SU-DHL-6 (cell line): ENCODE measurements around the gene SLC6A5.

Source experiments
- CTCF ChIP-seq: fragments of 200-600 bp; sonication (generic); IDR thresholded peaks from one replicate; pipeline ENCODE4 v1.5.1; 2017; ENCODE audit warnings: antibody characterized with exemption, mild to moderate bottlenecking, low read length, moderate library complexity; ENCODE audit not compliant: insufficient read depth, poor library complexity, severe bottlenecking
- EZH2phosphoT487 ChIP-seq: fragments of 200-600 bp; sonication (generic), shearing (Covaris generic); conservative IDR thresholded peaks from 2 replicates; pipeline ENCODE4 v1.6.1; 2018; ENCODE audit warnings: mild to moderate bottlenecking, antibody characterized with exemption, low read length, moderate library complexity, mixed read lengths

DNA sequence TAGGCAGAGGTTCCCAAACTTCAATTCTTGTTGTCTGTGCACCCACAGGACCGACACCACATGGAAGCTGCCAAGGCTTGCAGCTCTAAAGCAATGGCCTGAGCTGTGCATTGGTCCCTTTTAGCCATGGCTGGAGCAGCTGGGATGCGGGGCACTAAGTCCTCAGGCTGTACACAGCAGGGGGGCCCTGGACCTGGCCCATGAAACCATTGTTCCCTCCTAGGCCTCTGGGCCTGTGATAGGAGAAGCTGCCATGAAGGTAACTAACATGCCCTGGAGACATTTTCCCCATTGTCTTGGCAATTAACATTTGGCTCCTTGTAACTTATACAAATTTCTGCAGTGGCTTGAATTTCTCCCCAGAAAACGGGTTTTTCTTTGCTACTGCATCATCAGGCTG, 43.6 kb upstream of the SLC6A5 start:
- TF ChIP-seq CTCF, result no peak
- TF ChIP-seq EZH2phosphoT487, result no peak
